NCI-H2081 (cell line): ENCODE data around the gene PLCG2.
"Not testable (repeated sequence)": the region's sequence is repeated elsewhere in the genome, so short reads cannot be mapped to it uniquely, and the experiment has no call there.

Source experiments
- DNase-seq, 2 experiments: peaks; one replicate each; lab custom pipeline; 2025; lab: John Stamatoyannopoulos, UW

PLCG2 gene

GRCh38 chr16:81912395-81912794 lies 133.3 kb downstream of the PLCG2 start:
- no peak for DNase-seq

GRCh38 chr16:81913222-81913621 lies 134.1 kb downstream of the PLCG2 start:
- no peak for DNase-seq

GRCh38 chr16:81917375-81917774 lies 138.3 kb downstream of the PLCG2 start:
- no peak for DNase-seq

- DNase-seq: no peak
These were observed 139.8 kb downstream of the PLCG2 start for GRCh38 chr16:81918927-81919326.

- DNase-seq: no peak
These were observed 141.4 kb downstream of the PLCG2 start for GRCh38 chr16:81920498-81920897.

GRCh38 chr16:81921085-81921814 lies 142.2 kb downstream of the PLCG2 start:
- DNase-seq: no peak

GRCh38 chr16:81921843-81922584 lies 142.9 kb downstream of the PLCG2 start:
- no peak for DNase-seq

- no peak for DNase-seq
These were observed 144.2 kb downstream of the PLCG2 start for GRCh38 chr16:81923296-81923695.

- DNase-seq: no peak
These were observed 145.9 kb downstream of the PLCG2 start for GRCh38 chr16:81925016-81925415.

- DNase-seq: no peak
These were observed 146.9 kb downstream of the PLCG2 start for GRCh38 chr16:81926036-81926435.

- DNase-seq: no peak
These were observed 148.6 kb downstream of the PLCG2 start for GRCh38 chr16:81927561-81928185.

GRCh38 chr16:81928271-81928918 lies 149.3 kb downstream of the PLCG2 start:
- no peak for DNase-seq

GRCh38 chr16:81928975-81929374 lies 149.9 kb downstream of the PLCG2 start:
- DNase-seq: no peak

GRCh38 chr16:81929841-81930240 lies 150.8 kb downstream of the PLCG2 start:
- DNase-seq: no peak

- DNase-seq: no peak
These were observed 152.8 kb downstream of the PLCG2 start for GRCh38 chr16:81931927-81932326.

- DNase-seq: no peak
These were observed 153.6 kb downstream of the PLCG2 start for GRCh38 chr16:81932668-81933067.

- no peak for DNase-seq
These were observed 154.3 kb downstream of the PLCG2 start for GRCh38 chr16:81933361-81933760.

GRCh38 chr16:81934711-81935110 lies 155.6 kb downstream of the PLCG2 start:
- DNase-seq: not testable (repeated sequence)

GRCh38 chr16:81936209-81937000 lies 157.3 kb downstream of the PLCG2 start:
- DNase-seq: no peak

GRCh38 chr16:81937305-81938038 lies 158.4 kb downstream of the PLCG2 start:
- no peak for DNase-seq
